MM.1S (cell line): ENCODE results near the gene DISP3.

Source experiments
- DNase-seq: peaks from one replicate; pipeline ENCODE4 v3.0.0-alpha.2; 2015
- H2AFZ ChIP-seq: fragments of 300-600 bp; sonication (generic); 2 replicates; pipeline ENCODE4 v1.6.0; 2016; ENCODE audit warnings: antibody characterized with exemption, low read length
- H3F3A ChIP-seq: fragments of 300-600 bp; sonication (generic); 2 replicates; pipeline ENCODE4 v1.6.1; 2016; ENCODE audit warnings: mild to moderate bottlenecking, antibody characterized with exemption, low read length, moderate library complexity, mixed read lengths; ENCODE audit not compliant: insufficient read depth
- H3K27ac ChIP-seq: fragments of 300-600 bp; sonication (generic); 2 replicates; pipeline ENCODE4 v1.5.1; 2016; ENCODE audit warnings: mild to moderate bottlenecking, low read length
- H3K27me3 ChIP-seq: fragments of 300-600 bp; sonication (generic); replicated peaks from 2 replicates; pipeline ENCODE4 v1.6.0; 2016; ENCODE audit warnings: low read length; ENCODE audit not compliant: insufficient read depth
- H3K36me3 ChIP-seq: fragments of 300-600 bp; sonication (generic); replicated peaks from 2 replicates; pipeline ENCODE4 v1.6.1; 2016; ENCODE audit warnings: mild to moderate bottlenecking, low read length, mixed read lengths; ENCODE audit not compliant: insufficient read depth
- H3K4me1 ChIP-seq: fragments of 300-600 bp; sonication (generic); 2 replicates; pipeline ENCODE4 v1.6.1; 2016; ENCODE audit warnings: low read length, mixed read lengths
- H3K4me2 ChIP-seq: fragments of 300-600 bp; sonication (generic); 2 replicates; pipeline ENCODE4 v1.6.0; 2016; ENCODE audit warnings: low read depth, low read length
- H3K4me3 ChIP-seq: fragments of 300-600 bp; sonication (generic); 2 replicates; pipeline ENCODE4 v1.5.1; 2016; ENCODE audit warnings: low read length, mixed read lengths
- H3K79me2 ChIP-seq: fragments of 300-600 bp; sonication (generic); 2 replicates; pipeline ENCODE4 v1.6.1; 2016; ENCODE audit warnings: mixed run types, low read length, mixed read lengths
- H3K9ac ChIP-seq: fragments of 300-600 bp; sonication (generic); 2 replicates; pipeline ENCODE4 v1.6.1; 2016; ENCODE audit warnings: low read length, mixed read lengths
- H3K9me2 ChIP-seq: fragments of 300-600 bp; sonication (generic); replicated peaks from 2 replicates; pipeline ENCODE4 v1.6.1; 2016; ENCODE audit warnings: mild to moderate bottlenecking, low read length, mixed read lengths; ENCODE audit not compliant: insufficient read depth
- H3K9me3 ChIP-seq: fragments of 300-600 bp; sonication (generic); replicated peaks from 2 replicates; pipeline ENCODE4 v1.6.1; 2016; ENCODE audit warnings: mild to moderate bottlenecking, low read length, mixed read lengths; ENCODE audit not compliant: insufficient read depth
- H4K20me1 ChIP-seq: fragments of 300-600 bp; sonication (generic); 2 replicates; pipeline ENCODE4 v1.6.1; 2016; ENCODE audit warnings: mild to moderate bottlenecking, low read length, moderate library complexity, mixed read lengths; ENCODE audit not compliant: insufficient read depth
- CTCF ChIP-seq: fragments of 300-600 bp; sonication (generic); IDR thresholded peaks from 2 replicates; pipeline ENCODE4 v1.5.1; 2016; ENCODE audit warnings: antibody characterized with exemption, low read length, mixed read lengths
- EZH2 ChIP-seq: fragments of 300-600 bp; sonication (generic); optimal IDR thresholded peaks from 2 replicates; pipeline ENCODE3; 2017; ENCODE audit warnings: low read depth, mild to moderate bottlenecking, antibody characterized with exemption, low read length, mixed read lengths
- EZH2phosphoT487 ChIP-seq: fragments of 300-600 bp; sonication (generic); IDR thresholded peaks from 2 replicates; pipeline ENCODE4 v1.6.1; 2018; ENCODE audit warnings: antibody characterized with exemption, low read length

DISP3 gene

DNA sequence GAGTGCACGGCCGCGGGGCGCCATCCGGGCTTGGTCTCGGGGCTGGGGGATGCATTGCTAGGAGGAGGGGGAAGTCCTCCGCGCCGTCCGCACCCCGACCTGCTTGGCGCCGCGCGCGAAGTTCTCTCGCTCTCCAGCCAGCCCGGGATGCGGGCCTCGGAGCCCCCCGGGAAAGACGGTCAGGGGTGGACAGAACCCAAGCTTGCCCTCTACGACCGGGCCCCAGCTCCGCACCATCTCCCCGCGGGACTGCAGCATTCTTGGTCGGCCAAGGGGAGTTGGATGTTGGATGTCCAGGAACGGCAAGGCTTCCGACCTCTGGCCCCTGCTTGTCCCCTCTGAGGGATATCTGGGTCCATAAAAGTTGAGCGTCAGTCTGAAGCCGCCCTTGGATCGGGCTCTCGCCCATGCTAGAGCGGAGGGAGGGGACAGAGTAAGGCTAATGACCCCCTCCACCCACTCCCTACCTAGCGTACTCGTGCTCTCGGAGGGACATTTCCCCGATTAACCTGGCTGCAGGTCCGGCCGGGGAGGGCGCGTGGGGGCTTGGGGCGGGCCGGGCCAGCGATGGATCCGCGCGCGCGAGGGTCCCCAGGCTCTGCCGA lies 522 bp downstream of the DISP3 start:
- H2AFZ ChIP-seq = peak overlapping the region; percentile 74
- no peak overlapping the region for H3K27ac ChIP-seq
- no peaks in the 10 kb centered on the region for H3K36me3 ChIP-seq
- no peaks in the 10 kb centered on the region for H3K9me2 ChIP-seq
- H3F3A ChIP-seq = no peaks in the 10 kb centered on the region
- no peak for DNase-seq
- peaks cover 79% of the 10 kb centered on the region for H3K27me3 ChIP-seq
- no peaks in the 10 kb centered on the region for H3K79me2 ChIP-seq
- TF ChIP-seq EZH2phosphoT487 (no peak), EZH2 (no peak), CTCF (no peak)
- no peaks in the 10 kb centered on the region for H3K4me1 ChIP-seq
- peak overlapping the region; percentile 70 for H3K4me3 ChIP-seq
- peak overlapping the region; percentile 88; the same call in 1 of the 2 replicates for H3K9ac ChIP-seq
- peak overlapping the region; percentile 81 for H3K4me2 ChIP-seq
- no peaks in the 10 kb centered on the region for H4K20me1 ChIP-seq
- H3K9me3 ChIP-seq = no peaks in the 10 kb centered on the region

DNA sequence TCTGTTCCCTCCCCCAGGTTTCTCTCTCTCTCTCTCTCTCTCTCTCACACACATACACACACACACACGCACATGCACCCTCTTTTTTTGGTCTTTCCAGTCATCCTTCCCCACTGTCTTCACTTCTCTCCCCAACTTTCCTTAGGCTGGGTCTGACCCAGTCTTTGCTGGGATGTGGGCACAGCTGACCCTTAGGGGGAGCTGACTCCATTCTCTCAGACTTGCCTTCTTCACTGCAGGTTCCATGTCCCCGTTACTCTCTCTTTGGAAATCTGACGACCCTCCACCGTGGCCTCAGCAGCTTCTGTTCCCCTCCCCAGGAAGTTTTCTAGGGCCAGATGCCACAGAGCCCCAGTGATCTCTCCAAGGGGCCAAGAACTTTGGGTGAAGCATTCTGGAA lies 2.1 kb downstream of the DISP3 start:
- Histone ChIP-seq H3K36me3 (no peaks in the 10 kb centered on the region), H3K4me3 (no peak overlapping the region), H3K27ac (no peak overlapping the region), H3K9me2 (no peaks in the 10 kb centered on the region), H3K27me3 (peaks cover 65% of the 10 kb centered on the region), H3F3A (no peaks in the 10 kb centered on the region), H3K9me3 (no peaks in the 10 kb centered on the region), H2AFZ (no peak overlapping the region), H3K4me2 (no peak overlapping the region), H3K4me1 (no peaks in the 10 kb centered on the region), H4K20me1 (no peaks in the 10 kb centered on the region), H3K9ac (no peak overlapping the region), H3K79me2 (no peaks in the 10 kb centered on the region)
- TF ChIP-seq CTCF = no peak
- no peak for TF ChIP-seq EZH2phosphoT487
- no peak for TF ChIP-seq EZH2
- no peak for DNase-seq

- H2AFZ ChIP-seq = no peak overlapping the region
- TF ChIP-seq EZH2 (no peak), EZH2phosphoT487 (no peak), CTCF (no peak)
- no peak overlapping the region for H3K4me3 ChIP-seq
- H3K9me3 ChIP-seq = no peaks in the 10 kb centered on the region
- no peaks in the 10 kb centered on the region for H3K4me1 ChIP-seq
- H3K9ac ChIP-seq = no peak overlapping the region
- no peaks in the 10 kb centered on the region for H3K9me2 ChIP-seq
- no peak overlapping the region for H3K4me2 ChIP-seq
- no peak overlapping the region for H3K27ac ChIP-seq
- H3K36me3 ChIP-seq = no peaks in the 10 kb centered on the region
- DNase-seq = no peak
- no peaks in the 10 kb centered on the region for H3K79me2 ChIP-seq
- peaks cover 67% of the 10 kb centered on the region for H3K27me3 ChIP-seq
- H3F3A ChIP-seq = no peaks in the 10 kb centered on the region
- no peaks in the 10 kb centered on the region for H4K20me1 ChIP-seq
These were observed 3.2 kb downstream of the DISP3 start for GRCh38 chr1:11482198-11482597.
